ENCODE results near the gene NOX1. TPM values are rescaled to one million over a fixed set of nuclear protein-coding genes. Genes with fewer than 3 reads are reported as not detected.
"Not testable (repeated sequence)": the region's sequence is repeated elsewhere in the genome, so short reads cannot be mapped to it uniquely, and the experiment has no call there.

Gene NOX1
- total RNA-seq, 1 donor from 2014 or later = not detected

GRCh38 chrX:100819837-100820666 lies 54.1 kb downstream of the NOX1 start, which contains the start of gene CSTF2:
TSS of gene CSTF2 (plus strand) at chrX:100820391. CDS start at chrX:100820417, 26 bp downstream.
- peak; percentile 75 to 85 for DNase-seq (ENCODE audit: low read depth in 2 of 2)

GRCh38 chrX:100819534-100819836 lies 54.7 kb downstream of the NOX1 start:
- DNase-seq (ENCODE audit: low read depth in 2 of 2) = peak in 1 of 2 donors; percentile 27

GRCh38 chrX:100817340-100817739 lies 56.8 kb downstream of the NOX1 start:
- no peak for DNase-seq (ENCODE audit: low read depth in 2 of 2)

GRCh38 chrX:100812216-100813158 lies 61.7 kb downstream of the NOX1 start:
- DNase-seq (ENCODE audit: low read depth in 2 of 2) = no peak

GRCh38 chrX:100808265-100808664 lies 65.9 kb downstream of the NOX1 start:
- not testable (repeated sequence) for DNase-seq (ENCODE audit: low read depth in 2 of 2)

- no peak for DNase-seq (ENCODE audit: low read depth in 2 of 2)
These were observed 69.4 kb downstream of the NOX1 start for GRCh38 chrX:100804780-100805179.

GRCh38 chrX:100802843-100803242 lies 71.3 kb downstream of the NOX1 start:
- DNase-seq (ENCODE audit: low read depth in 2 of 2) = no peak

- DNase-seq (ENCODE audit: low read depth in 2 of 2) = no peak
These were observed 75.5 kb downstream of the NOX1 start for GRCh38 chrX:100798484-100799214.

- no peak for DNase-seq (ENCODE audit: low read depth in 2 of 2)
These were observed 76.8 kb downstream of the NOX1 start for GRCh38 chrX:100797359-100797758.

- DNase-seq (ENCODE audit: low read depth in 2 of 2) = not testable (repeated sequence)
These were observed 77.8 kb downstream of the NOX1 start for GRCh38 chrX:100796371-100796770.

Other genes starting within 250 kb of the NOX1 start
- gene TSPAN6, start 237.6 kb downstream of the NOX1 start, total RNA-seq = 42.2 and 67.5 TPM in 2 replicates
- 1.9 and 4.0 TPM in 2 replicates for gene SRPX2, start 230.2 kb downstream of the NOX1 start, total RNA-seq
- 16.8 and 43.4 TPM in 2 replicates for gene SYTL4, start 142.2 kb downstream of the NOX1 start, total RNA-seq
- gene CSTF2, start 54.0 kb downstream of the NOX1 start, total RNA-seq = 13.2 and 14.9 TPM in 2 replicates
- under 0.01 TPM in 1 of 2 replicates, not detected in the other for gene XKRX, start 54.6 kb upstream of the NOX1 start, total RNA-seq
- not detected in 2 replicates for gene ARL13A, start 95.3 kb upstream of the NOX1 start, total RNA-seq
- gene TRMT2B, start 177.8 kb upstream of the NOX1 start, total RNA-seq = 14.5 and 17.1 TPM in 2 replicates
- 1.9 TPM in 2 replicates for gene TMEM35A, start 204.5 kb upstream of the NOX1 start, total RNA-seq
- 7.1 and 18.0 TPM in 2 replicates for gene CENPI, start 223.8 kb upstream of the NOX1 start, total RNA-seq

Measured in dermis microvascular lymphatic vessel endothelial cell (primary cell).